ES-I3 (cell line): ENCODE results near the gene APLP2.

Experiments
- H3K36me3 ChIP-seq: 2 replicates; pipeline ENCODE4 v1.6.1; 2013; ENCODE audit warnings: mild to moderate bottlenecking, low read length, control low read depth, moderate library complexity; ENCODE audit not compliant: insufficient read depth
- H3K4me1 ChIP-seq: 2 replicates; pipeline ENCODE4 v1.6.1; 2013; ENCODE audit warnings: mild to moderate bottlenecking, control low read depth, low read length; ENCODE audit not compliant: insufficient read depth
- H3K9ac ChIP-seq: 2 replicates; pipeline ENCODE4 v1.6.1; 2013; ENCODE audit warnings: low read depth, mild to moderate bottlenecking, low read length, moderate library complexity
- H3K9me3 ChIP-seq: 2 replicates; pipeline ENCODE4 v1.6.1; 2013; ENCODE audit warnings: mild to moderate bottlenecking, low read length, moderate library complexity; ENCODE audit not compliant: control insufficient read depth, insufficient read depth

Gene APLP2

DNA sequence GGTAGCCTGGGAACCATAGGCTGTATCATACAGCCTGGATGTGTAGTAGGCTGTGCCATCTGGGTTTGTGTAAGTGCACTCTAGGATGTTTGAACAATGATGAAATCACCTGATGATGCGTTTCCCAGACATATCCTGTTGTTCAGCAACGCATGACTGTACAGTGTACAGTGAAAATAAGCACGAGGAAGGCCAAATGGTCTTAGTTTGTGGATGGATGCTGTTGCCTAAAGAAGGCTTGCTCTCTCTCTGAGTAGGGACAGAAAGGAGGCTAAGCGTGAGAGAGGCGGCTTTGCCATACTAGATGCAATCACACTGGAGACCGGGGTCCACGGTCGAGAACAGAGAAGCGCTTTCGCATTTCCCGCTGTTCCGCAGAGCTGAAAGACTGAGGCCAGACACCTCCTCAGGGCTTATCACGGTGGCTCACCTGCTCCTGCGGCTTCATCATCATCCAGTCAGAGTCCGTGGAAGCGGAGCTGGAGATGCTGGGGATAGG, 27.6 kb upstream of the APLP2 start:
- Histone ChIP-seq H3K9ac (no peak overlapping the region), H3K36me3 (no peaks in the 10 kb centered on the region), H3K9me3 (no peaks in the 10 kb centered on the region), H3K4me1 (peaks cover 13% of the 10 kb centered on the region; the same call in 1 of the 2 replicates)

- H3K9me3 ChIP-seq = no peaks in the 10 kb centered on the region
- no peaks in the 10 kb centered on the region for H3K36me3 ChIP-seq
- H3K4me1 ChIP-seq = peaks cover 1% of the 10 kb centered on the region; the same call in 1 of the 2 replicates
- no peak overlapping the region for H3K9ac ChIP-seq
Measured at GRCh38 chr11:130043575-130043974, 26.1 kb upstream of the APLP2 start.

DNA sequence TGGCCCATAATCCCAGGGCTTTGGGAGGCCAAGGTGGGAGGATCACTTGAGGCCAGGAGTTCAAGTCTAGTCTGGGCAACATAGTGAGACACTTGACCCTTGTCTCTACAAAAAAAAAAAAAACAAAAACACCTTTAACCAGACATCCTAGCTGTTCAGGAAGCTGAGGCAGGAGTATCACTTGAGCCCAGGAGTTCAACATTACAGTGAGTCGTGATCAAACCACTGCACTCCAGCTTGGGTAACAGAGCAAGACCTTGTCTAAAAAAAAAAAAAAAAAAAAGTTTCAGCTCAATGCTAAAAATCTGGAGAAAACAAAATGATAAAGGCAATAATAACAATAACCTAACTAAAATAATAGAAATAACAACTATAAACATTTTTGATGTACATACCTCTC, 22.6 kb upstream of the APLP2 start:
- H3K9me3 ChIP-seq = no peaks in the 10 kb centered on the region
- no peaks in the 10 kb centered on the region for H3K36me3 ChIP-seq
- H3K4me1 ChIP-seq = no peaks in the 10 kb centered on the region
- no peak overlapping the region for H3K9ac ChIP-seq

DNA sequence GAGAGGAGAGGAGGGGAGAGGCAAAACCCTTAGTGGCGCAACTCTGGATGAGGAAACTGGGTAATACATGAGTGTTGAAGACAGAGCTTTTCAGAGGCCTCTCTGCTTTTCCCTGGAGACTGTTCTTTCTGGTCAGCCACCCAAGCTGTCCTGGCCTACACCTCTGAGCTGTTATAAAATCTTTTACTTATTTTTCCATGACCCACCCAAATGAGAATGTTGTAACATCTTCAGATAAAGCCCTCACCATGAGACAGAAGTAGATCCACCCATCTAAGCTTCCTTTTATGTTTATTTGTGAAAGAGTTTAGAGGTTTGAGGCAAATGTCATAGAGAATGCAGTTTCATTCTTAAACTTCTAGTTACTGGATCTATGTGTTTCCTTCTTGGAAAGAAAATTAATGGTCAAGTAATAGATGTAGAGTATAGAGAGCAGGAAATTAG, 20.3 kb upstream of the APLP2 start:
- no peak overlapping the region for H3K9ac ChIP-seq
- no peaks in the 10 kb centered on the region for H3K36me3 ChIP-seq
- no peaks in the 10 kb centered on the region for H3K9me3 ChIP-seq
- no peaks in the 10 kb centered on the region for H3K4me1 ChIP-seq

DNA sequence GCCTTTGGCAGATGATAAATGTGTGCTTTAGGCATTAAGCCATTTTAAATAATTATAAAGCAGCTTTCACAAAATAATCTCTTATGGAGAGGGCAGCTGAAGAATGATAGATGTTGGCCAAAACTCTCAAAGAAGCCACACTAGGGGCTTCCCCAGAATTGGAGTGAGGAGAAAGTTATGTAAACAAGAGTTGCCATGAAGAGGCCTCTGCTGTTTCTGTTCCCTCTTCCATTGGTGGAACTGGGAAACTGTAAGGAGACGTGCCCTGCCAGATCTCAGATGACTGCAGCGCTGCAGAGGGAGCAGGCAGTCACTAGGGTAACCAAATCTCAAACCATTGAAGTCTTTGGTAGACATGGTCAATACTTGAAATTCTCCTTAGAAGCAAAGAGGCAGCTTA, 19.4 kb upstream of the APLP2 start:
- H3K9me3 ChIP-seq = no peaks in the 10 kb centered on the region
- H3K36me3 ChIP-seq = no peaks in the 10 kb centered on the region
- H3K4me1 ChIP-seq = no peaks in the 10 kb centered on the region
- H3K9ac ChIP-seq = no peak overlapping the region

- Histone ChIP-seq H3K9me3 (no peaks in the 10 kb centered on the region), H3K9ac (no peak overlapping the region), H3K36me3 (no peaks in the 10 kb centered on the region), H3K4me1 (no peaks in the 10 kb centered on the region)
Measured at GRCh38 chr11:130051082-130051481, 18.6 kb upstream of the APLP2 start.

GRCh38 chr11:130052567-130052966, 17.1 kb upstream of the APLP2 start:
- Histone ChIP-seq H3K36me3 (no peaks in the 10 kb centered on the region), H3K9ac (no peak overlapping the region), H3K4me1 (no peaks in the 10 kb centered on the region)

DNA sequence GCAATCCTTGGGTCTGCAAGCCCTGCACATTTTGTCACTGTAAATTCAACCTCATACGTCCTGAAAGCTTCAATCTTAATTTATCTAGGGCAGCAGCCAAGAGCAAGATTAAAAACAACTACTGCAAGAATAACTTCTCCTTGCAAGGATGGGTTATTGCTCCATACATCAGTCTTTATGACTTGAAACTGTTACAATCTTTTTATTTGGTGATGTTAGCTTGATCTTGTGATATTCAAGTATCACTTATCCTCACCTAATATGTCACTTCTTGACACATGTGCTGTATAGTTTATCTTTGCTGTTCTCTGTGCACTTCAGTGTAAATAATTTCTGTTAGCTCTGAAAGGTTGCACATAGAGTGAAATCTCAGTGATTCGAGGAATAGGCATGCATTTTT, 14.7 kb upstream of the APLP2 start:
- no peaks in the 10 kb centered on the region for H3K36me3 ChIP-seq
- H3K9ac ChIP-seq = no peak overlapping the region
- no peaks in the 10 kb centered on the region for H3K9me3 ChIP-seq
- H3K4me1 ChIP-seq = no peaks in the 10 kb centered on the region

More at GRCh38 chr11:130052567-130052966, 17.1 kb upstream of the APLP2 start:
- H3K9me3 ChIP-seq = no peaks in the 10 kb centered on the region

GRCh38 chr11:130055617-130056016, 14.1 kb upstream of the APLP2 start:
- Histone ChIP-seq H3K9ac (no peak overlapping the region), H3K36me3 (no peaks in the 10 kb centered on the region), H3K4me1 (no peaks in the 10 kb centered on the region), H3K9me3 (no peaks in the 10 kb centered on the region)

DNA sequence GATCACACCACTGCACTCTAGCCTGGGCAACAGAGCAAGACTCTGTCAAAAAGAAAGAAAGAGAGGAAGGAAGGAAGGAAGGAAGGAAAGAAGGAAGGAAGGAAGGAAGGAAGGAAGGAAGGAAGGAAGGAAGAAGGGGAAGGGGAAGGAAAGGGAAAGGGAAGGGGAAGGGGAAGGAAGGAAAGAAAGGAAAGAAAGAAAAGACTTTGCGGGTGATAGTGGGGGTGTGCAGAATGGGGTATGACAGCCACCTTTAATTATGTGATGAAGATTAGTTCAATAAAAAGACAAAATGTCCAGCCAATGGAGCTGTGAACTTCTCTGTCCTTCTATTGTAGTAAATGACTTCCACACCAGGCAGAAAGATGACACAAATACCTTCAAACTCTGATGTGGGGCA, 8.7 kb upstream of the APLP2 start:
- no peaks in the 10 kb centered on the region for H3K36me3 ChIP-seq
- no peak overlapping the region for H3K9ac ChIP-seq
- H3K4me1 ChIP-seq = no peaks in the 10 kb centered on the region; the same call in 1 of the 2 replicates
- H3K9me3 ChIP-seq = no peaks in the 10 kb centered on the region

GRCh38 chr11:130062026-130062425, 7.7 kb upstream of the APLP2 start:
- H3K9ac ChIP-seq = no peak overlapping the region
- no peaks in the 10 kb centered on the region; the same call in 1 of the 2 replicates for H3K4me1 ChIP-seq
- no peaks in the 10 kb centered on the region for H3K36me3 ChIP-seq
- H3K9me3 ChIP-seq = no peaks in the 10 kb centered on the region

- no peaks in the 10 kb centered on the region for H3K9me3 ChIP-seq
- no peak overlapping the region for H3K9ac ChIP-seq
- no peaks in the 10 kb centered on the region; the same call in 1 of the 2 replicates for H3K4me1 ChIP-seq
- H3K36me3 ChIP-seq = no peaks in the 10 kb centered on the region
Measured at GRCh38 chr11:130063451-130063850, 6.2 kb upstream of the APLP2 start.

DNA sequence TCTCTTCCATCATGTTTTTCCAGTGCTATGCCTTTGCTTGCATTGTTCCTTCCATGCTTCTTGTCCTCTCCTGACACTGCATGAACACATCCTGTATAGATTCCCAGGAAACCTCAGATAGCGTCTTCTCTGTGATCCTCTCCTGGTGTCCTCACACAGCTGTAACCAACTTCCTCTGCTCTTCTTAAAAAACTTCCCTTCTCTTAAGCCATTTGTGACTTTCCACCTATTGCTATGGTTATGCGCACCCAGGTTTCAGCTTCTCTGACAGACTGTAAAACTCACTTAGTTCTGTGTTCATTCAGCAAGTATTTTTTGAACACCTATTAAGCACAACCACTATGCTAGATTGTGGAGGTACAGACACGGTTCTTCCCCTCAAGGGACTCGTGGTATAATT, 5.1 kb upstream of the APLP2 start:
- no peak overlapping the region for H3K9ac ChIP-seq
- no peaks in the 10 kb centered on the region; the same call in 1 of the 2 replicates for H3K4me1 ChIP-seq
- H3K9me3 ChIP-seq = no peaks in the 10 kb centered on the region
- H3K36me3 ChIP-seq = no peaks in the 10 kb centered on the region

GRCh38 chr11:130066338-130066737, 3.4 kb upstream of the APLP2 start:
- Histone ChIP-seq H3K9me3 (no peaks in the 10 kb centered on the region), H3K4me1 (no peaks in the 10 kb centered on the region; the same call in 1 of the 2 replicates), H3K36me3 (no peaks in the 10 kb centered on the region), H3K9ac (no peak overlapping the region)

DNA sequence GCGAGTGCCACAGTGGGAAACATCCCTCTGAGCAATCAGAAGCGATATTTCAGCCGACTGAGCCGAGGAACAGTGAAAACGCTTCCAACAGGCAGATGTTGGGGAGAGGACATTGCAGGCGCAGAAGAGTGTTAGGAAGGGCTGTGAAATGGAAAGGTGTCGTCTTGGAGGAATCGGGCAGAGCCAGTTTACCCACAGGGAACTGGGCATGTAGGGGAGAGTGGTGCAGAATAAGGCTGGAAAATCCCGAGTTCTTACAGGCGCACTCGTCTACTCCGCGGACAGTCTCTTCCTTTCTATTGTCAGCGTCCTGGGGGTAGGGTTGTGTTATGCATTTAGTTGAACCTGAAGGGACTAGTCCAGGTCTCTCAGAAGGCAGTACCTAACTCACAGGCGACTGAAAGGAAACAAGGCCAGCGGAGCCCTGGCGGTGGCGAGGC, 1.1 kb upstream of the APLP2 start:
- Histone ChIP-seq H3K9me3 (no peaks in the 10 kb centered on the region), H3K36me3 (no peaks in the 10 kb centered on the region), H3K9ac (peak overlapping the region; percentile 87), H3K4me1 (peaks cover 5% of the 10 kb centered on the region)
